CD4-positive, CD25-positive, alpha-beta regulatory T cell (primary cell): ENCODE results near the gene RNF181. TPM values are rescaled to one million over a fixed set of nuclear protein-coding genes. Genes with fewer than 3 reads are reported as not detected.
A peak's percentile ranks its signal among the peaks of the same experiment; 100 is the strongest.

Source experiments
- ATAC-seq, 2 donors: fragments of 150-1000 bp; cut with Tn5 transposase; one replicate each; pipeline ENCODE4 v1.10.0; 2021; ENCODE audit warnings: low read depth in 2 of 2, moderate number of reproducible peaks in 2 of 2, moderate library complexity in 1 of 2
- DNase-seq, 3 donors: peaks; one replicate each; pipeline versions ENCODE4 v3.0.0 to v3.0.0-alpha.2; 2012 to 2022; ENCODE audit warnings: mixed read lengths in 1 of 3
- H3K27ac ChIP-seq: one replicate; pipeline ENCODE4 v1.7.0; 2013; ENCODE audit warnings: mild to moderate bottlenecking, low read length; ENCODE audit not compliant: insufficient read depth, poor library complexity, severe bottlenecking
- H3K27me3 ChIP-seq: one replicate; pipeline ENCODE4 v1.7.0; 2013; ENCODE audit warnings: low read length; ENCODE audit not compliant: control insufficient read depth, insufficient read depth
- H3K36me3 ChIP-seq: one replicate; pipeline ENCODE4 v1.7.0; 2013; ENCODE audit warnings: mild to moderate bottlenecking, low read length, moderate library complexity; ENCODE audit not compliant: control insufficient read depth, insufficient read depth
- H3K4me1 ChIP-seq: 2 replicates; pipeline ENCODE4 v1.7.0; 2013; ENCODE audit warnings: mild to moderate bottlenecking, low read length; ENCODE audit not compliant: insufficient read depth, control insufficient read depth, poor library complexity, severe bottlenecking
- H3K4me3 ChIP-seq: one replicate; pipeline ENCODE4 v1.7.0; 2013; ENCODE audit warnings: low read depth, mild to moderate bottlenecking, low read length, moderate library complexity
- H3K9me3 ChIP-seq, 2 experiments: 1 replicate in 1 of 2; 2 replicates in 1 of 2; pipeline ENCODE4 v1.7.0; 2013; ENCODE audit warnings: low read length in 2 of 2, mild to moderate bottlenecking in 1 of 2, moderate library complexity in 1 of 2; ENCODE audit not compliant: control insufficient read depth in 2 of 2
- H3K27ac Mint-ChIP-seq, 3 donors: one replicate each; pipeline ENCODE4 v1.8.0; 2020 to 2022; ENCODE audit warnings: mild to moderate bottlenecking in 3 of 3, mixed read lengths in 3 of 3, moderate library complexity in 2 of 3
- H3K27me3 Mint-ChIP-seq: one replicate; pipeline ENCODE4 v1.8.0; 2022; ENCODE audit warnings: mild to moderate bottlenecking, mixed read lengths
- H3K36me3 Mint-ChIP-seq: one replicate; pipeline ENCODE4 v1.8.0; 2020; ENCODE audit warnings: mixed read lengths
- H3K4me1 Mint-ChIP-seq, 4 donors: one replicate each; pipeline ENCODE4 v1.8.0; 2020 to 2022; ENCODE audit warnings: mixed read lengths in 4 of 4, mild to moderate bottlenecking in 1 of 4
- H3K4me3 Mint-ChIP-seq, 4 donors: one replicate each; pipeline ENCODE4 v1.8.0; 2020 to 2022; ENCODE audit warnings: mild to moderate bottlenecking in 4 of 4, mixed read lengths in 4 of 4, moderate library complexity in 3 of 4
- H3K9me3 Mint-ChIP-seq, 7 donors: one replicate each; pipeline ENCODE4 v1.8.0; 2020 to 2022; ENCODE audit warnings: mixed read lengths in 7 of 7, mild to moderate bottlenecking in 3 of 7, moderate library complexity in 2 of 7
- polyA plus RNA-seq, 4 donors: library from polyadenylated mRNA; unstranded; fragments of 300-500 nt; fragmentation: Illumina TruSeq; gene quantifications; one replicate each; pipeline ENCODE4 v1.2.3, GENCODE V29; 2021
- total RNA-seq: library from RNA; stranded (reverse); gene quantifications from one replicate; pipeline ENCODE4 v1.2.3, GENCODE V29; 2022

Gene RNF181
- total and polyA plus RNA-seq, 5 donors from 2014 or later, result 47.0 to 297 (median 240) TPM

- H3K9me3 Mint-ChIP-seq, result peaks cover 0 to 2% (median 0%) of the 10 kb centered on the region in 7 donors
- peaks cover 8 to 40% (median 18%) of the 10 kb centered on the region in 4 donors for H3K4me1 Mint-ChIP-seq
- H3K36me3 Mint-ChIP-seq, result peaks cover 8% of the 10 kb centered on the region
- DNase-seq (no peak), ATAC-seq (peak; percentile 3 to 8)
- peak overlapping the region; percentile 92 to 96 (median 95) for H3K27ac Mint-ChIP-seq
- peak overlapping the region; percentile 92 to 98 (median 96) for H3K4me3 Mint-ChIP-seq
- no peaks in the 10 kb centered on the region for H3K27me3 Mint-ChIP-seq
- H3K4me3 ChIP-seq, result peak overlapping the region; percentile 82
- no peaks in the 10 kb centered on the region for H3K27me3 ChIP-seq
- peaks cover 13% of the 10 kb centered on the region for H3K36me3 ChIP-seq
- peaks cover 16% of the 10 kb centered on the region for H3K4me1 ChIP-seq
- no peaks in the 10 kb centered on the region for H3K9me3 ChIP-seq
- H3K27ac ChIP-seq, result peak overlapping the region; percentile 83
These were observed 34.7 kb upstream of the RNF181 start for GRCh38 chr2:85560812-85561279.

GRCh38 chr2:85561280-85562212, 34.0 kb upstream of the RNF181 start, which contains the start of gene GGCX:
Gene GGCX (minus strand): TSS chr2:85561493. CDS start chr2:85561428, 65 bp downstream.
- H3K4me1 ChIP-seq, result peaks cover 16% of the 10 kb centered on the region
- peak within 1 kb of the TSS; percentile 95 to 96 (median 96) for H3K27ac Mint-ChIP-seq
- peak within 1 kb of the TSS; percentile 92 to 98 (median 96) for H3K4me3 Mint-ChIP-seq
- H3K4me1 Mint-ChIP-seq, result peaks cover 4 to 40% (median 17%) of the 10 kb centered on the region in 4 donors
- H3K4me3 ChIP-seq, result peak within 1 kb of the TSS; percentile 82
- peaks cover 4% of the 10 kb centered on the region for H3K36me3 Mint-ChIP-seq
- peaks cover 9% of the 10 kb centered on the region for H3K36me3 ChIP-seq
- H3K27ac ChIP-seq, result peak within 1 kb of the TSS; percentile 83
- no peaks in the 10 kb centered on the region for H3K27me3 Mint-ChIP-seq
- no peaks in the 10 kb centered on the region for H3K27me3 ChIP-seq
- peak; percentile 95 to 97 for ATAC-seq
- peaks cover 0 to 2% (median 0%) of the 10 kb centered on the region in 7 donors for H3K9me3 Mint-ChIP-seq
- H3K9me3 ChIP-seq, result no peaks in the 10 kb centered on the region
- peak; percentile 87 to 97 (median 92) for DNase-seq

DNA sequence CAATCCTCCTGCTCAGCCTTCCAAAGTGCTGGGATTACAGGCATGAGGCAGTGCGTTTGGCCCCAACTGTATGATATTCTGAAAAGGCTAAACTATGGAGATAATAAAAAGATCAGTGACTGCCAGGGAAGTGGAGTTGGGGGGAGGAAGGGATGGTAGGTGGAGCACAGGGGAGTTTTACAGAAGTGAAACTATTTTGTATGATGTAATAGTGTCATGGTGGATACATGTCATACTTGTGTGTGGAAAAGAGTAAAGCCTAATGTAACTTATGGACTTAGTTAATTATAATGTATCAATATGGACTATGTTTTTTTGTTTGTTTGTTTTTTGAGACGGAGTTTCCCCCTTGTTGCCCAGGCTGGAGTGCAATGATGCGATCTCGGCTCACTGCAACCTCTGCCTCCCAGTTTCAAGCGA, 31.4 kb upstream of the RNF181 start:
- Histone ChIP-seq H3K27me3 (no peaks in the 10 kb centered on the region), H3K9me3 (no peaks in the 10 kb centered on the region), H3K4me3 (no peak overlapping the region), H3K4me1 (peaks cover 16% of the 10 kb centered on the region), H3K36me3 (no peaks in the 10 kb centered on the region), H3K27ac (no peak overlapping the region)
- no peaks in the 10 kb centered on the region for H3K27me3 Mint-ChIP-seq
- H3K36me3 Mint-ChIP-seq, result no peaks in the 10 kb centered on the region
- DNase-seq (peak in 1 of 3 donors; percentile 22), ATAC-seq (no peak)
- H3K4me3 Mint-ChIP-seq, result peak overlapping the region in 3 of 4 donors; percentile 11 to 43 (median 11)
- H3K9me3 Mint-ChIP-seq, result peaks cover 0 to 2% (median 0%) of the 10 kb centered on the region in 7 donors
- H3K27ac Mint-ChIP-seq, result no peak overlapping the region
- H3K4me1 Mint-ChIP-seq, result peaks cover 4 to 30% (median 13%) of the 10 kb centered on the region in 4 donors

- H3K4me1 Mint-ChIP-seq, result peaks cover 0 to 8% (median 5%) of the 10 kb centered on the region in 4 donors
- H3K4me3 Mint-ChIP-seq, result peak overlapping the region in 1 of 4 donors; percentile 63
- Histone ChIP-seq H3K4me3 (no peak overlapping the region), H3K36me3 (no peaks in the 10 kb centered on the region), H3K9me3 (no peaks in the 10 kb centered on the region), H3K27me3 (peaks cover 11% of the 10 kb centered on the region), H3K27ac (no peak overlapping the region), H3K4me1 (peaks cover 8% of the 10 kb centered on the region)
- no peaks in the 10 kb centered on the region for H3K36me3 Mint-ChIP-seq
- DNase-seq (no peak), ATAC-seq (no peak)
- peaks cover 11% of the 10 kb centered on the region for H3K27me3 Mint-ChIP-seq
- H3K27ac Mint-ChIP-seq, result no peak overlapping the region
- H3K9me3 Mint-ChIP-seq, result peaks cover 0 to 2% (median 0%) of the 10 kb centered on the region in 7 donors
These were observed 29.3 kb upstream of the RNF181 start for GRCh38 chr2:85566265-85566664.

- Histone ChIP-seq H3K4me3 (no peak overlapping the region), H3K36me3 (no peaks in the 10 kb centered on the region), H3K4me1 (peaks cover 25% of the 10 kb centered on the region), H3K27ac (no peak overlapping the region), H3K9me3 (no peaks in the 10 kb centered on the region), H3K27me3 (peaks cover 3% of the 10 kb centered on the region)
- Mint-ChIP-seq H3K27me3 (peaks cover 12% of the 10 kb centered on the region), H3K27ac (no peak overlapping the region), H3K4me3 (peak overlapping the region in 1 of 4 donors; percentile 35), H3K36me3 (peaks cover 4% of the 10 kb centered on the region), H3K9me3 (no peaks in the 10 kb centered on the region), H3K4me1 (peaks cover 0 to 36% (median 23%) of the 10 kb centered on the region in 4 donors)
- DNase-seq (no peak), ATAC-seq (no peak)
These were observed 19.8 kb upstream of the RNF181 start for GRCh38 chr2:85575739-85576138.

DNA sequence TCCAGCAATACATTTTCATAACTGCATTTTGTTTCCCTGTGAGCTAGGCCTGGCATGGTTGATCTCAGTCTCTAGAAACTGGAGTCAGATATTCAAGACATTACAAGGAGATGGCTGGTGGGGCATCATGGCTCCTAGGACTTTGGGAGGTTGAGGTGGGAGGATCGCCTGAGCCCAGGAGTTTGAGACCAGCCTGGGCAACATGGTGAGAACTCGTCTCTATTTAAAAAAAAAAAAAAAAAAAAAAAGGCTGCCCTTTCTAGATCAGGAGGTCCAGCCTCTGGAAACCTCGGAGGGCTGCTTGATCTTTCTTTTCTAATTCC, 18.5 kb upstream of the RNF181 start:
- Histone ChIP-seq H3K27ac (no peak overlapping the region), H3K9me3 (no peaks in the 10 kb centered on the region), H3K36me3 (peaks cover 6% of the 10 kb centered on the region), H3K4me3 (peak overlapping the region; percentile 86), H3K4me1 (peaks cover 25% of the 10 kb centered on the region), H3K27me3 (no peaks in the 10 kb centered on the region)
- Mint-ChIP-seq H3K4me1 (peaks cover 0 to 43% (median 30%) of the 10 kb centered on the region in 4 donors), H3K9me3 (no peaks in the 10 kb centered on the region), H3K36me3 (peaks cover 11% of the 10 kb centered on the region), H3K4me3 (peak overlapping the region; percentile 95 to 98 (median 96)), H3K27ac (peak overlapping the region; percentile 14 to 92 (median 90)), H3K27me3 (peaks cover 2% of the 10 kb centered on the region)
- ATAC-seq, result no peak
- DNase-seq, result no peak

DNA sequence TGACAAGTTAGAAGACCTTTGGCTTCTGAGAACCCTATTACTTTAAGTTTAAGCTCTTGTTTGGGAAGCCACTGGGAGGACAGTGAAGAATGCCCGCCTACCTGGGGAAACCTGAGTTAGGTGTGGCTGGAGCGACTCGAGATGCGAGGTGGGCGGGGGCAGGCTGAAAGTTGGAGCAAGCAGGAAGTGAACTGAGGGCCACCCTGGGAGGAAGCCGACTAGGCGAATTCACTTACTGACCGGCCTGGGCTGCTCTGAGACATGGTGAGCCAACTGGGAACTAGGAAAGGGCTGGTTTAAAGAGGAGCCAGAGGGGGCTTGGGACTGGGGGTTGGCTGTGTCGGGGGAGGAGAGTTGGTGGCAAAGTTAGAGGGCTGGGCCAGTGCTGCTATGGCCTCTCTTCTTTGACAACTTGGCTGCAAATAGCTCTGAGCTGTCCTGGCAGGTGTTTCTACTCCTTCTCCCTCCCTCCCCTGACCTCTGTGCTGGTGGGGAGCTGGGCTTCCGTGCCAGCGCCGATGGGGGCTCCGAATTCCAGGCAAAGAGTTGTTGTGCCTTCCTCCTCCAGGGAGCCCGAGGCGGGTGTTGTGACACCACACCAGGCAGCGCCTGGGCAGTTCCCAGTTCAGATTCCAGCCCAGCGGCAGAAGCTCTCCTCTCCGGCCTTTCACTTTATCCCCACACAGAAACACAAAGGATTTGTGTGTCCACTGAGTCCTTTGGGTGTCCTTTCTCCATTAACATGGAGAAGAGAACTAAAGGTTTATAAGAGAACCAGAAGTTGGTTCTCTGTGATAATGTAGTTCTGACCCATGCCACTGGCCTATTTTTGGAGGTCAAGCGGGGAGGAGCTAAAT, 17.9 kb upstream of the RNF181 start, which contains the start of gene VAMP8:
VAMP8 (plus strand) TSS at position 201 of the 857 bp plus-strand sequence; CDS start at position 262, 61 bp downstream.
- Histone ChIP-seq H3K9me3 (no peaks in the 10 kb centered on the region), H3K36me3 (peaks cover 12% of the 10 kb centered on the region), H3K4me1 (peaks cover 25% of the 10 kb centered on the region), H3K27ac (peak within 1 kb of the TSS; percentile 70), H3K27me3 (no peaks in the 10 kb centered on the region), H3K4me3 (peak within 1 kb of the TSS; percentile 86)
- Mint-ChIP-seq H3K27ac (peak within 1 kb of the TSS; percentile 90 to 99 (median 92)), H3K4me3 (peak within 1 kb of the TSS; percentile 95 to 98 (median 96)), H3K4me1 (peaks cover 0 to 48% (median 32%) of the 10 kb centered on the region in 4 donors), H3K27me3 (no peaks in the 10 kb centered on the region), H3K36me3 (peaks cover 16% of the 10 kb centered on the region), H3K9me3 (no peaks in the 10 kb centered on the region)
- DNase-seq (peak; percentile 54 to 77 (median 61)), ATAC-seq (peak; percentile 75 to 80)
